ENCODE results near the gene NAA80. TPM values are rescaled to one million over a fixed set of nuclear protein-coding genes. Genes with fewer than 3 reads are reported as not detected.

Gene NAA80
- total and polyA plus RNA-seq, 2 of the 13 experiments (the other 11 are each of a cell fraction or from before 2014, with no cell fraction given), result 3.4 to 8.7 TPM

- TF ChIP-seq ZNF318 (CRISPR knock-in tag; IDR thresholded peaks at IDR 0.05) (0 out of 2 replicates have a peak, but pooled peaks have one; percentile 22), ZFX (CRISPR knock-in tag; IDR thresholded peaks at IDR 0.05; ENCODE audit: low read depth) (peak; percentile 95), ZKSCAN5 (CRISPR knock-in tag; IDR thresholded peaks at IDR 0.05) (no peak), ZNF547 (CRISPR knock-in tag; IDR thresholded peaks at IDR 0.05) (peak; percentile 82), MED13 (CRISPR knock-in tag; IDR thresholded peaks at IDR 0.05) (no peak), ZNF468 (CRISPR knock-in tag; IDR thresholded peaks at IDR 0.05) (no peak), ZNF10 (CRISPR knock-in tag; IDR thresholded peaks at IDR 0.05; ENCODE audit: borderline replicate concordance, low read depth) (no peak), KDM1A (CRISPR knock-in tag; IDR thresholded peaks at IDR 0.05) (peak; percentile 30; the same call in 1 of the 2 replicates), ZNF142 (CRISPR knock-in tag; IDR thresholded peaks at IDR 0.05) (no peak), ZSCAN29 (CRISPR knock-in tag; conservative IDR thresholded peaks at IDR 0.05) (0 out of 2 replicates have a peak, but pooled peaks have one; percentile 27), EHMT2 (IDR thresholded peaks at IDR 0.05; ENCODE audit: borderline replicate concordance, low read depth, low read length) (no peak), ZNF234 (CRISPR knock-in tag; conservative IDR thresholded peaks at IDR 0.05) (no peak; the same call in 1 of the 2 replicates), ZNF572 (CRISPR knock-in tag; IDR thresholded peaks at IDR 0.05) (0 out of 2 replicates have a peak, but pooled peaks have one; percentile 46)
These were observed 4.0 kb upstream of the NAA80 start, which contains the start of gene HYAL1 (continued) for GRCh38 chr3:50303013-50303815.
